GM19099 (cell line): ENCODE results near the gene PRUNE2.

Experiments
- POLR2A ChIP-seq: IDR thresholded peaks from 3 replicates; pipeline ENCODE4 v1.6.1; 2011; ENCODE audit warnings: low read depth; ENCODE audit not compliant: insufficient read length; ENCODE audit errors: extremely low read depth

Gene PRUNE2

DNA sequence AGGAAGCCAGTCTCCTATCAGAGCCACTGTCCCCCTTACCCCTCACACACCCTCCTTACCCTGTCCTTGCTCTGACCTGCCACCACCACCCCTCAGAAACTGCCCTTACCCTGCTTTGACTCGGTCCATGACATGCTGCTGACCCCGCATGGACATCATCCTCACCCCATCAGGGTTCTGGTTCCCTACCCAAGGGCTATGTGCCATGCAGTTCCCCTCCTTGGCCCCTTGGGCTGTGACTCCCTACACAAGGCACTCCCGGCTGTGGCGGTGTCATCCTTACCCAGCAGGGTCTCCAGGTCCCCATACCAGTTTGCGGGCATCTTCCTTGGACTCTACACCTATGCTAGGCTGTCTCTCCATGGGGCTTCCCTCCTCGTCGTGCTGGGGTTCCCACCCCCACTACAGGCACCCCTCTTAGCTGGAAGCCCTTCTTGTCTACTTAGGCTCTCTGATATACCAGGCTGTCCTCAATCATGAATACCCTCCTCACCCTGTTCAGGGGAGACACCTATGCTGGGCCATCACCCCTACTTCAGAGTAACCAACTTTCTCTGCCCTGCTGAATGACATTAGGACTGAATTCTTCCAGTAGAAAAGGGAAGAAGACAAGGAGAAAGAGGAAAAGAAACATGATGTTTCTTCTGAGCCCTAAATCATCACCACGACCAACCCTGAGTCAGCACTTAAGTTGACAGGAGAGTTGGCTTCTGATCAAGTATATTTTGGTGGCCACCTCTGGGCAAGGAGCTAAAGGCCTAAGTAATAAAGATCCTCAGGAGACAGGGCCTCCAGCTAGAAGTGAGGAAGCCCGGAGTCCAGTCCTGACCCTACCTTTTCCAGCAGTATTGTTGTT lies 331.8 kb downstream of the PRUNE2 start:
- no peak for TF ChIP-seq POLR2A

DNA sequence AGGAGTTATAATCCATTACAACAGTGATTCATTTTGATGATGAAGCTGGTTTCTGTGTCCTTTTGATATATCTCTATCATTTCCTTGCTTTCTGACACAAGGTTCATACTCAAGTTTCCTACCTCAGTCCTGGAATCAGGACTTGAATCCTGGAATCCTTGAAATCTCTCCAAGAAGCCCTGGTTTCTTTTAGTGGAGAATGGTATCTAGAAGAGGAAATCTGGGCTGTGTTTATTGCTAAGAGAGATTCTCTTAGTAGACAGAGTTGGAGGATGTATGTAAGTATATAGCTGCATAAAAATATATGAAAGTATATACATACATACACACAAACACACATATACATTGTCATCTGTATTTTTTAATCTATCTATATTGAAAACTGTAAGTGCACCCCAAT lies 332.5 kb downstream of the PRUNE2 start:
- TF ChIP-seq POLR2A: no peak

DNA sequence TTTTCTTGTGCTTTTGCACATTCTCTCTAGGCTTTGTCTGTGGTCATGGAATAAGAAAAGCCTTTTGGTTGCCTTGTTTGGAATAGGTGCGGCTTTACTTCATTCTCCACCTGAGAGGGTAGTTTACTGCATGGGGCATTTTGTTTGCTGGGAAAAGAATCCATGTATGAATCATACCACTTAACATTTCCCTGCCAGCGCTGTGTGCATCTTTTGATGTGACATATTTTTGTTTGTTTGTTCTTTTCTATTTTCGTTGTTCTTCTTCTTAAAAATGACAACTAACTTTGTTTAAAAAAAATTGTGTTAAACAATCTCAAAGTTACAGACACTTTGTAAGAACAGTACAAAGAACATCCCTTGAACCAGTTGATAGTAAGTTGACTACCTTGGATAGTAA lies 333.8 kb downstream of the PRUNE2 start:
- TF ChIP-seq POLR2A: no peak

DNA sequence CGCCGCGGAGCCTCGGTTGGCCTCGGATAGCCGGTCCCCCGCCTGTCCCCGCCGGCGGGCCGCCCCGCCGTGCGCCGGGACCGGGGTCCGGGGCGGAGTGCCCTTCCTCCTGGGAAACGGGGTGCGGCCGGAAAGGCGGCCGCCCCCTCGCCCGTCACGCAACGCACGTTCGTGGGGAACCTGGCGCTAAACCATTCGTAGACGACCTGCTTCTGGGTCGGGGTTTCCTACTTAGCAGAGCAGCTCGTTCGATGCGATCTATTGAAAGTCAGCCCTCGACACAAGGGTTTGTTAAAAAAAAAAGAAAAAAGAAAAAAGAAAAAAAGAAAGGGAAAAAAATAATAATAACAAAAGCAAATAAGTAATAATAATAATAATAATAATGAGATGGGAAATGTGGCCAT lies 334.2 kb downstream of the PRUNE2 start:
- TF ChIP-seq POLR2A: no peak

DNA sequence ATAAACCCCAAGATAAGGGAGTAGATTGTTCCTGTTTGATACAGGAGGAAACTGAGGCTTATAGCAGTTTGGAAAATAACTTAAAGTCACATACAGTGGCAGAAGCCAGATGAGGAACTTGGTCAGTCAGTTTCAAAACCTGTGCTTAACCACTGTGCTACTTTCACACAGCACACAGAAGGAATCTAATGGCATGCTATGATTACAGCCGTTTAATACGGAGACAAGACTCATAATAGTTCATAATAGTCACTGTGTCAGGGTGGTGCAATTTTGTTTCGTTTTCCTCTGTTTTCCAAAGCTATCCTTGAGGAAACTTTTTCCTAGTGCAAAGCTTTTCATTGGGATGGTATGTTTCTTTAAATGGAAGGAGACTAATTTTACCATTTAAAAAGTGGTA lies 334.6 kb downstream of the PRUNE2 start:
- no peak for TF ChIP-seq POLR2A

DNA sequence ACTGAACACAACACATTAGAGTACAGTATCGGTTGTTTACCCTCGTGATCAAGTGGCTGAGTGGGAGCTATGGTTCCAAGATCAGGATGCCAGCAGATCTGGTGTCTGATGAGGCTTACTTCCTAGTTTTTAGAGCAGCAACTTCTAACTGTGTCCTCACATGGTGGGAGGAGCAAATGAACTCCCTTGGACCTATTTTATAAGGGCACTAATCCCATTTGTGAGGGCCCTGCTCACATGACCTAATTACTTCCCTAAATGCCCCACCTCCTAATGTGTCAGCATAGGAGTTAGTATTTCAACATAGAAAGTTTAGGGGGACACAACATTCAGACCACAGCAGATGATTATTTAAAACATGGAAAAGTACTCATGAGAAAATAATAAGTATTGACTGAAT lies 335.1 kb downstream of the PRUNE2 start:
- TF ChIP-seq POLR2A: no peak

DNA sequence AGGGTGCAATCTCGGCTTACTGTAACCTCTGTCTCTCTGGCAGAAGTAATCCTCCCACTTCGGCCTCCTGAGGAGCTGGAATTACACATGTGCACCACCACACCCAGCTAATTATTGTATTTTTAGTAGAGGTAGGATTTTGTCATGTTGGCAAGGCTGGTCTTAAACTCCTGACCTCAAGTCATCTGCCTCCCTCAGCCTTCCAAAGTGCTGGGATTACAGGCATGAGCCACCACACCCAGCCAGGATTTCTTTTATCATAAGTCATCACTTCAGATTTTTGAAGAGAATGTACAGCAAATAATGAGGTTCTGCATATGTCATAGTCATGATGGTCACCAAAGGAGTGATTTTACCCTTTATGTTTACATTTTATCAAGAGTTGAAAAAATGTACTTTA lies 338.8 kb downstream of the PRUNE2 start:
- TF ChIP-seq POLR2A: no peak

DNA sequence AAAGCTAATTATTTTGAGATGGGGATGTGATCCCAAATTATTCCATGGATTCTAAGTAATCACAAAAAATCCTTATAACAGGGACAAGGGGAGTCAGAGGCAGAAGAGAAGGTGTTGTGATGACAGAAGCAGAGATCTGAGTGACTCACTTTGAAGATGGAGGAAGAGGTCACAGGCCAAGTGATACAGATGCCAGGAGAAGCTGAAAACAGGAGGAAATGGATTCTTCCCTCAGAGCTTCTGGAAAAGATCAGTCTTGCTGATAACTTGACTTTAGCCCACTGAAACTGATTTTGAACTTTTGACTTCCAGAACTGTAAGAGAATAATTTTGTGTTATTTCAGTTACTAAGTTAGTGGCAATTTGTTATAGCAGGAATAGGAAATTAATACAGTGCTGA lies 341.6 kb downstream of the PRUNE2 start:
- TF ChIP-seq POLR2A: no peak

DNA sequence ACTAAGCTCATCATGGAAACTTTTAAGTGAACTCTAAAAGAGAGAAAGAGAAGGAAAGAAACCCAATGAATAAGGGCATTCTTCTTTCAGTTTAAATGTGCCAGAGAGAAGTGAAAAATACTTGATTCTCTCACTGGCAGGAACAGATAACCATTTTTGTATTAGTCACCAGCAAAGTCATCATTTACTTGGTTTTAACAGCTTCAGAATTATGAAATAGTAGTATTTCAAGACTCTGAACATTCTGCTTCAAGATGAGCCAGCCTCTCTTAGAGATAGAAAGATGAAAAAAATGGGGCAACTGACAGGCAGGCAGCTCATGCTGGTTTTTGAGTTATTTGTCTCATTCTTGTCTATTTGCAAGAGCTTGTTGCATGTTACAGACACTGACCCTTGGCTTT lies 343.4 kb downstream of the PRUNE2 start:
- TF ChIP-seq POLR2A: no peak

DNA sequence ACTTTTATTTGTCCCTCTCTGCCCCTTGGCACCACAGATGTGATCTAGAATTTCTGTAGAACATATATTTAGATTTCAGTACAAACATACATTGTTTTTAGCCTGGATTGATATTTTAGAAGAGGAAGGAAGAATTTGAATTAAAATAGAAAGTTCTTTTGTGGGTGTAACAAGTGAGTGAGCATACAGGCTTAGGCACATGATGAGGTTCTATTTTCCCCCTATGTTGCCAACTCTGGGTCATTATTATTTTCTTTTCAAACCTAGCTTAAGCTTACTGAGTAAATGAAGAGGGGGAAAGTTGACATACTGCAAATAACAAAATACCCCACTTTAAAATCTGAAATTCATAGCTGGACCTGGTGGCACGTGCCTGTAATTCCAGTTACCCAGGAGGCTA lies 344.0 kb downstream of the PRUNE2 start:
- TF ChIP-seq POLR2A: no peak
